Small intestine (tissue), 7 donors: ENCODE results near the gene PANK4. TPM values are rescaled to one million over a fixed set of nuclear protein-coding genes. Genes with fewer than 3 reads are reported as not detected.
A peak's percentile ranks its signal among the peaks of the same experiment; 100 is the strongest.

ENCODE experiments used
- DNase-seq, 2 donors: peaks; one replicate each; pipeline versions ENCODE4 v3.0.0 to v3.0.0-alpha.2; 2013
- FAIRE-seq: peaks from 2 replicates; lab custom pipeline; 2012; peaks lifted over from hg19 to GRCh38; lab: Jason Lieb, UNC
- H3K27ac ChIP-seq, 3 donors: one replicate each; pipeline ENCODE4 v1.5.1; 2013; ENCODE audit warnings: low read length in 2 of 3, mild to moderate bottlenecking in 2 of 3, control low read depth in 1 of 3, inconsistent platforms in 1 of 3, low read depth in 1 of 3, moderate library complexity in 1 of 3
- H3K27me3 ChIP-seq, 3 donors: one replicate each; pipeline ENCODE4 v1.6.1; 2013; ENCODE audit warnings: low read length in 3 of 3, inconsistent platforms in 1 of 3; ENCODE audit not compliant: control insufficient read depth in 3 of 3, insufficient read depth in 3 of 3
- H3K36me3 ChIP-seq, 3 donors: one replicate each; pipeline ENCODE4 v1.6.1; 2013; ENCODE audit warnings: low read length in 3 of 3, inconsistent platforms in 1 of 3, low read depth in 1 of 3, mild to moderate bottlenecking in 1 of 3, moderate library complexity in 1 of 3; ENCODE audit not compliant: control insufficient read depth in 3 of 3, insufficient read depth in 2 of 3
- H3K4me1 ChIP-seq, 3 donors: one replicate each; pipeline ENCODE4 v1.6.1; 2013; ENCODE audit warnings: low read length in 2 of 3, inconsistent platforms in 1 of 3, low read depth in 1 of 3, mild to moderate bottlenecking in 1 of 3, moderate library complexity in 1 of 3; ENCODE audit not compliant: control insufficient read depth in 3 of 3, insufficient read depth in 2 of 3
- H3K4me3 ChIP-seq, 3 donors: one replicate each; pipeline ENCODE4 v1.5.1; 2013; ENCODE audit warnings: low read length in 3 of 3, control low read depth in 1 of 3, inconsistent platforms in 1 of 3, low read depth in 1 of 3, mild to moderate bottlenecking in 1 of 3, moderate library complexity in 1 of 3
- H3K9me3 ChIP-seq, 2 donors: one replicate each; pipeline ENCODE4 v1.6.1; 2013; ENCODE audit warnings: low read depth in 1 of 2, low read length in 1 of 2; ENCODE audit not compliant: control insufficient read depth in 2 of 2, insufficient read depth in 1 of 2
- WGBS, 3 donors: extraction: QIAGEN DNeasy Blood & Tissue Kit; methylation state at CpG; one replicate each; pipeline ENCODE4 v1.1.7; 2013; 5-methylcytosine and 5-hydroxymethylcytosine counted together
- polyA plus RNA-seq, 4 donors: library from polyadenylated mRNA; stranded (reverse) in 3 of 4; unstranded in 1 of 4; fragments of 200-250 nt in 3 of 4; fragments of 120-200 nt in 1 of 4; gene quantifications; one replicate each; pipeline versions ENCODE4 v1.2.1 to v1.2.3, GENCODE V29; 2013
- donor health status: healthy with polysubstance abuse.
- donor health status: control.
- donor health status: control.
- donor health status: Bipolar disorder and iron deficiency.
- donor health status: healthy.

The PANK4 gene
- polyA plus RNA-seq, 4 donors, result 14.8 to 21.7 (median 18.8) TPM

DNA sequence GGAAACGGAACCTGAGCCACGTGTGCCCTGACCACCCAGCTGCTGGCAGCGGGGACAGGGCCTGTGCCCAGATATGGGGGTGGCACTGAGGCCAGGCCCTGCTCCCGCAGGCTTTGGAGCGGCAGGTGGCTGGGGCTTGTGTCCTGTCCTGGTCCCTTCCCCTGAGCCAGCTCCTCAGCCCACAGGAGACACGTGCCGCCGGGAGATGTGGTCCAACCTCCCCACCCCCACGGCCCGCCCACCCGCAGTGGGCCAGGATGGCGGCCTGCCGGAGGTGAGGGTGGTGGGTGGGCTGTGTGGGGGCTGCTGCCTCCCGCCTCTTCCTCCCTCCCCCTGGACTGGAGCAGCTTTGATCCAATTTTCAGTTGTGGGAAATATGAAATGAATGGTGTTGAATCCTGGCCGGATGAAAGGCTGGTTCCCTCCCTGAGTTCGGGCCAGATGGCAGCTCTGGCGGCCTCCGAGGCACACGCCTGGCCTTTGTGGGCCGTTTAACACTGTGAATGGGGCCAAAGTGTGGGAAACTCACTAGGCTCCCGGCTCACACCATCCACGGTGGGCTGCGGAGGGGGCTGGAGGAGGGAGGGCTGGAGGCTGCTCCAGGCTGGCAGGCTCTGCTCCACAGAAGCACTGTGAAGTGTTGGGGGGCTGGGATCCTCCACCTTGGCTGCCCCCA, 6.2 kb upstream of the PANK4 start:
- peaks cover 8 to 84% (median 12%) of the 10 kb centered on the region in 3 donors for H3K27me3 ChIP-seq
- H3K4me1 ChIP-seq, result peaks cover 6 to 40% (median 9%) of the 10 kb centered on the region in 3 donors
- WGBS, 3 donors, result 67 to 79% (median 78%) methylated on average over 18 to 23 of the region's 23 CpGs
- no peak for DNase-seq
- no peaks in the 10 kb centered on the region for H3K36me3 ChIP-seq
- no peak overlapping the region for H3K4me3 ChIP-seq
- no peak for FAIRE-seq
- H3K27ac ChIP-seq, result no peak overlapping the region
- H3K9me3 ChIP-seq, result no peaks in the 10 kb centered on the region

DNA sequence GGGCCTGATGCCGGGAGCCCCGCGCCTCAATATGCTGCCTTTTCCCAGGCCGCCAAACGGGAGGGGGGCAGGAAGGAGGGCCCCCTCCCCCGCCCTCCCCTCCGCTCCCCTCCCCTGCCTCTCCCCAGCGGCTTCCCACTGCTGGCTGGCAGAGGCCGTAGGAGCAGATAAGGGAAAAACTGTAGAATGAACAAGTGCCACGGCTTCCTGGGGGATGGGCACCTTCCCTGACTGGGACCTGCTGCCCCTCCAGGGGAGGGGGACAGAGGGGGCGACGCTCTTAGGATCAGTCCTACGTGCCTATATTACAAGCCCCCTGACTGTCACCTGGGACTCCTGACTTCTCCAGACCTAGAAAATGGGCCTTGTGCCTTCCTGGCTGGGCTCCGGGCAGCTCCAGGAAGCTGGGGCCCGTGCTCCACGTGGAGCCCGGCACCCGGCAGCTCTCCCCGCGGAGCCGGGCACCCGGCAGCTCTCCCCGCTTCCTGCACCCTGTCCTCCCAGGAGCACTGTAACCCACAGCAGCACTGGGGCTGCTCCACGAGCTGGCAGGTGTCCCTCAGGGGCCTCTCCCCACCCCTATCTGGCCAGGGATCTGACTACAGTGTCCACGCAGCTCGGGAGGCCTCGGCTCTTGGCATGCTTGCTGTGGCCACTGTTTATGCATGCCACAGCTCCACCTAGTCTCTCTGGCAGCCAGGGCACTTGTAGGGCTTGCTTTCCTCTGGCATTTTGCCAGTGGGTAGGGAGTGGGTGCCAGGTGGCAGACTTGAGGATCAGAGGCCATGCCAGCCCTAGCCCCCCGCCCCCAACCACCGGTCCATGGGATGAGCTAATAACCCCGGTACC, 4.3 kb upstream of the PANK4 start:
- peaks cover 6 to 45% (median 9%) of the 10 kb centered on the region in 3 donors for H3K4me1 ChIP-seq
- peak; percentile 34 to 59 for DNase-seq
- no peaks in the 10 kb centered on the region for H3K9me3 ChIP-seq
- H3K27me3 ChIP-seq, result peaks cover 5 to 73% (median 12%) of the 10 kb centered on the region in 3 donors
- peak overlapping the region in 2 of 3 donors; percentile 14 to 42 for H3K4me3 ChIP-seq
- no peaks in the 10 kb centered on the region for H3K36me3 ChIP-seq
- 5 to 14% (median 14%) methylated on average over 19 to 30 of the region's 30 CpGs for WGBS, 3 donors
- H3K27ac ChIP-seq, result no peak overlapping the region
- no peak for FAIRE-seq

- H3K27ac ChIP-seq, result no peak within 1 kb of the TSS
- DNase-seq (peak in 1 of 2 donors; percentile 58), FAIRE-seq (no peak)
- WGBS, 3 donors, result 1% methylated on average over 41 to 91 of the region's 91 CpGs
- H3K4me3 ChIP-seq, result peak within 1 kb of the TSS in 2 of 3 donors; percentile 14 to 42
- H3K9me3 ChIP-seq, result no peaks in the 10 kb centered on the region
- H3K4me1 ChIP-seq, result peaks cover 6 to 44% (median 13%) of the 10 kb centered on the region in 3 donors
- H3K27me3 ChIP-seq, result peaks cover 0 to 65% (median 10%) of the 10 kb centered on the region in 3 donors
- H3K36me3 ChIP-seq, result peaks cover 0 to 4% (median 0%) of the 10 kb centered on the region in 3 donors
These were observed 3.6 kb upstream of the PANK4 start, which contains the start of gene HES5 for GRCh38 chr1:2529784-2530512. TSS of gene HES5 (minus strand) at chr1:2530263. CDS start at chr1:2530164, 99 bp downstream.

DNA sequence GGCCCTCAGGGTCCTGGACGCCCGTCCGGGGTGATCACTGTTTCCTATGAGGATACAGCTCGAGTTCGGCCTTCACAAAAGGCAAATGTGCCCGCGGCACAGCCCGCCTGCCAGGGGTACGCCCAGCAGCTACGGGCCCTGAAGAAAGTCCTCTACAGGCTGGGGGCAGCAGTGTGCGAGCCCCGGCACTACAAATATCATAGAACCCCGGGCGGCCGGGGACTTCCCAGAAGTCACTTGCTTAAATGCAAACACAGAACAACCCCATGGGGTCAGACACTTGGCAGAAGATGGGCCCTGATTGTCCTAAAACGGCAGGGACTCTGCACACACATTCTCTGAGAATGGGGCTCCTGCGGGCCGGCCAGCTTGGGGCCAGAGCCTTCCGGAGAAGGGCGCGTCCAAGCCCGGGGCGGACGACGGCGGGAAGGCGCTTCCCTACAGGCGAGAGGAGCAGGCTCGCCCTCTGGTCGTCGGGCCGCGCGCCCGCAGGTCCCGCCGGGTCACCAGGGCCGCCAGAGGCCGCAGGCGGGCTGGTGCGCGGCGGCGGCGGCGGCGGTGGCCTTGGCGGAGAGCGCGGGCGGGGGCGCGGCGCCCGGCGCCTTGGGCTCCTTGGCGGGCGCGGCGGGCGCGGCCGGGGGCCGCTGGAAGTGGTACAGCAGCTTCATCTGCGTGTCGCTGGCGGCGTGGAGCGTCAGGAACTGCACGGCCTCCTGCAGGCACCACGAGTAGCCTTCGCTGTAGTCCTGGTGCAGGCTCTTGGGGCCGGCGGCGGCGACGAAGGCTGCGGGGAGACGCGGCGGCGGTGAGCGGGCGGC, 2.8 kb upstream of the PANK4 start:
- Histone ChIP-seq H3K27me3 (peaks cover 0 to 58% (median 6%) of the 10 kb centered on the region in 3 donors), H3K9me3 (no peaks in the 10 kb centered on the region), H3K4me1 (peaks cover 11 to 45% (median 17%) of the 10 kb centered on the region in 3 donors), H3K27ac (no peak overlapping the region), H3K36me3 (peaks cover 0 to 11% (median 0%) of the 10 kb centered on the region in 3 donors), H3K4me3 (peak overlapping the region; percentile 6 to 42 (median 14))
- no peak for FAIRE-seq
- WGBS, 3 donors, result 2 to 5% (median 3%) methylated on average over 48 to 84 of the region's 84 CpGs
- peak in 1 of 2 donors; percentile 51 for DNase-seq

- Histone ChIP-seq H3K27ac (no peak overlapping the region), H3K4me3 (peak overlapping the region in 1 of 3 donors; percentile 6), H3K27me3 (peaks cover 0 to 52% (median 6%) of the 10 kb centered on the region in 3 donors), H3K4me1 (peaks cover 11 to 50% (median 20%) of the 10 kb centered on the region in 3 donors), H3K9me3 (no peaks in the 10 kb centered on the region), H3K36me3 (peaks cover 0 to 16% (median 0%) of the 10 kb centered on the region in 3 donors)
- no peak for FAIRE-seq
- peak in 1 of 2 donors; percentile 66 for DNase-seq
- WGBS, 3 donors, result 30 to 55% (median 32%) methylated on average over 10 of the region's 10 CpGs
These were observed 2.2 kb upstream of the PANK4 start for GRCh38 chr1:2528611-2528965.

- H3K4me1 ChIP-seq, result peaks cover 11 to 52% (median 20%) of the 10 kb centered on the region in 3 donors
- H3K4me3 ChIP-seq, result no peak overlapping the region
- DNase-seq (no peak), FAIRE-seq (no peak)
- no peaks in the 10 kb centered on the region for H3K9me3 ChIP-seq
- peaks cover 0 to 20% (median 0%) of the 10 kb centered on the region in 3 donors for H3K36me3 ChIP-seq
- 32 to 68% (median 61%) methylated on average over 10 to 12 of the region's 12 CpGs for WGBS, 3 donors
- H3K27ac ChIP-seq, result no peak overlapping the region
- H3K27me3 ChIP-seq, result peaks cover 0 to 46% (median 2%) of the 10 kb centered on the region in 3 donors
These were observed 1.6 kb upstream of the PANK4 start for GRCh38 chr1:2528016-2528415.

DNA sequence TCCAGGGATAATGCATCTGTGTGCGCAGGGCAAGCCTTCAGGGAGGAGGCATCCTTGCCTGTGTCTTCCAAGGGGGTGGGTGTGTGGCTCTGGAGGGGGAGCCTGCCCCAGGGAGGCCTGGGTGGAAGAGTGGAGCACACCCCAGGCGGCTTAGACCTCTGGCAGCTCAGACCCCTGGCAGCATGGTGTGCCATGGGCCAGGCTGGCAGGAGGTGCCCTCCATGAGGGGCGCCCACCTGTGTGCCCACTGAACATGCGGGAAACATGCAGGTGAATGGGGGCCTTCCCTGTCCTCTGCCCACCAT, 1.1 kb upstream of the PANK4 start:
- Histone ChIP-seq H3K27ac (no peak overlapping the region), H3K36me3 (peaks cover 0 to 21% (median 0%) of the 10 kb centered on the region in 3 donors), H3K4me3 (no peak overlapping the region), H3K4me1 (peaks cover 11 to 52% (median 20%) of the 10 kb centered on the region in 3 donors), H3K27me3 (peaks cover 0 to 42% (median 2%) of the 10 kb centered on the region in 3 donors), H3K9me3 (no peaks in the 10 kb centered on the region)
- WGBS, 3 donors, result 93 to 97% (median 94%) methylated on average over 4 of the region's 4 CpGs
- FAIRE-seq (no peak), DNase-seq (no peak)
